MV-4-11 (cell line): ENCODE data around the gene CPHXL.

ENCODE experiments used
- DNase-seq: peaks from one replicate; lab custom pipeline; 2025; lab: John Stamatoyannopoulos, UW

CPHXL gene

GRCh38 chr16:75701361-75701760 is 24.9 kb downstream of the CPHXL start, which contains the start of gene DUXB:
Gene DUXB, minus strand, starts transcription at chr16:75701461. Its CDS starts 43 bp downstream, at chr16:75701418.
- no peak for DNase-seq

GRCh38 chr16:75697571-75697970 is 28.7 kb downstream of the CPHXL start:
- DNase-seq: no peak

GRCh38 chr16:75695708-75696107 is 30.6 kb downstream of the CPHXL start:
- no peak for DNase-seq

GRCh38 chr16:75687361-75687760 is 38.9 kb downstream of the CPHXL start:
- DNase-seq: no peak

- DNase-seq: no peak
Observed at GRCh38 chr16:75682308-75682707, 44.0 kb downstream of the CPHXL start.

GRCh38 chr16:75679366-75679765 is 46.9 kb downstream of the CPHXL start:
- DNase-seq: no peak

GRCh38 chr16:75676909-75677308 is 49.4 kb downstream of the CPHXL start, which contains the start of gene CPHXL2:
Gene CPHXL2, minus strand, starts transcription at chr16:75677009. Its CDS starts 10 bp downstream, at chr16:75676999.
- no peak for DNase-seq

GRCh38 chr16:75667503-75667902 is 58.8 kb downstream of the CPHXL start:
- no peak for DNase-seq
